Measurements from ENCODE around the gene STMND1.

STMND1 gene

GRCh38 chr6:17132967-17133366, 31.1 kb downstream of the STMND1 start:
- Histone ChIP-seq H3K27me3 (ENCODE audit: insufficient read depth, low read length) (no peaks in the 10 kb centered on the region), H3K4me1 (ENCODE audit: insufficient read depth, low read length) (no peaks in the 10 kb centered on the region), H3K4me3 (ENCODE audit: low read length) (no peak overlapping the region), H3K27ac (ENCODE audit: low read depth, low read length) (no peak overlapping the region), H3K9me3 (ENCODE audit: insufficient read depth, low read depth, low read length) (peaks cover 4% of the 10 kb centered on the region), H3K9ac (ENCODE audit: low read depth, low read length) (no peak overlapping the region), H3K36me3 (ENCODE audit: insufficient read depth, low read length) (no peaks in the 10 kb centered on the region)

- Histone ChIP-seq H3K4me3 (ENCODE audit: low read length) (no peak overlapping the region), H3K36me3 (ENCODE audit: insufficient read depth, low read length) (no peaks in the 10 kb centered on the region), H3K9me3 (ENCODE audit: insufficient read depth, low read depth, low read length) (peaks cover 14% of the 10 kb centered on the region), H3K27me3 (ENCODE audit: insufficient read depth, low read length) (no peaks in the 10 kb centered on the region), H3K4me1 (ENCODE audit: insufficient read depth, low read length) (no peaks in the 10 kb centered on the region), H3K9ac (ENCODE audit: low read depth, low read length) (no peak overlapping the region), H3K27ac (ENCODE audit: low read depth, low read length) (no peak overlapping the region)
- 60% methylated on average over 2 of the region's 2 CpGs for WGBS
Observed at GRCh38 chr6:17138033-17138432, 36.2 kb downstream of the STMND1 start.

GRCh38 chr6:17144016-17144415, 42.2 kb downstream of the STMND1 start:
- Histone ChIP-seq H3K27ac (ENCODE audit: low read depth, low read length) (no peak overlapping the region), H3K36me3 (ENCODE audit: insufficient read depth, low read length) (no peaks in the 10 kb centered on the region), H3K9ac (ENCODE audit: low read depth, low read length) (no peak overlapping the region), H3K4me3 (ENCODE audit: low read length) (no peak overlapping the region), H3K27me3 (ENCODE audit: insufficient read depth, low read length) (no peaks in the 10 kb centered on the region), H3K9me3 (ENCODE audit: insufficient read depth, low read depth, low read length) (peaks cover under 1% of the 10 kb centered on the region; the same call in 1 of the 2 replicates), H3K4me1 (ENCODE audit: insufficient read depth, low read length) (no peaks in the 10 kb centered on the region)
- 100% methylated on average over 1 of the region's 1 CpG for WGBS

DNA sequence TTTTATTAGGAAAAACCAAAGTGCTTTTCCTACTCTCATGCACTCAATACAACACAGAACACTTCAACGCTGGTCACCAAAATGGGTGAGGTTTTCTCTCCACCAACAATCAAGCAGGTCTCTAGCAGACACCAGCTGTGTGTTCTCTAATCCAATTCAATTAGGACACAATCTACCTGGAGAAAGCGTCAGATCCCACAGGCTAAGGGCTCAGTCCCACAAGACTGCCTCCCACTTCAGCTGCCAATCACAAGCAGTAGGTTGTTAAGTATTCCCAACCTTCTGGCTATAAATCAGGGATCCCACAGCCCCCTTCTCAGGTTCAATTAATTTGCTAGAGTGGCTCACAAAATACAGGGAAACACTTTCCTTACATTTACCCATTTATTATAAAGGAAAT, 47.7 kb downstream of the STMND1 start:
- no peaks in the 10 kb centered on the region for H3K4me1 ChIP-seq (ENCODE audit: insufficient read depth, low read length)
- H3K36me3 ChIP-seq (ENCODE audit: insufficient read depth, low read length) = no peaks in the 10 kb centered on the region
- no peak overlapping the region for H3K4me3 ChIP-seq (ENCODE audit: low read length)
- no peak overlapping the region for H3K9ac ChIP-seq (ENCODE audit: low read depth, low read length)
- WGBS = 86% methylated on average over 2 of the region's 2 CpGs
- H3K27ac ChIP-seq (ENCODE audit: low read depth, low read length) = no peak overlapping the region
- H3K27me3 ChIP-seq (ENCODE audit: insufficient read depth, low read length) = no peaks in the 10 kb centered on the region
- peaks cover 3% of the 10 kb centered on the region; the same call in 1 of the 2 replicates for H3K9me3 ChIP-seq (ENCODE audit: insufficient read depth, low read depth, low read length)

GRCh38 chr6:17150096-17150495, 48.2 kb downstream of the STMND1 start:
- WGBS = 92% methylated on average over 2 of the region's 2 CpGs

DNA sequence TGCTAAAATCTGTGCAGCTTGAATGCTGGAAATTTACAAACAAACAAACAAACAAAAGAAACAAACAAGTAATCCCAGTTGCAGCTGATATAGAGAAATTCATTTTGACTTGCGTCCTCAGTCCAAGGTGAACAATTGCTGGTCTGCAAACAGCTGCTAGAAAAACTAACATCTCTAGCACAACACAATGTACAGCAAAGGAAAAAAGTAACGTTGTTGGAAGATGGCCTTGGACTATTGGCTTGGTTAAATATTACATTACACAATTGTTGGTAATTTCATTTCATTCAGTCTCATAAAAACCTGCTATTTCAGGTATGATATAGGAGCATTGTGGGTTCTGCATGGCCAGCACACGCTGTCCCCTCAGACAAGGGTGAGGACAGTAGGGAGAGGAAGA, 50.0 kb downstream of the STMND1 start:
- Histone ChIP-seq H3K27me3 (ENCODE audit: insufficient read depth, low read length) (no peaks in the 10 kb centered on the region), H3K9ac (ENCODE audit: low read depth, low read length) (no peak overlapping the region), H3K36me3 (ENCODE audit: insufficient read depth, low read length) (no peaks in the 10 kb centered on the region), H3K27ac (ENCODE audit: low read depth, low read length) (no peak overlapping the region), H3K4me1 (ENCODE audit: insufficient read depth, low read length) (no peaks in the 10 kb centered on the region), H3K4me3 (ENCODE audit: low read length) (no peak overlapping the region), H3K9me3 (ENCODE audit: insufficient read depth, low read depth, low read length) (peaks cover 3% of the 10 kb centered on the region; the same call in 1 of the 2 replicates)
- WGBS = 92% methylated on average over 2 of the region's 3 CpGs

More at GRCh38 chr6:17150096-17150495, 48.2 kb downstream of the STMND1 start:
- Histone ChIP-seq H3K9me3 (ENCODE audit: insufficient read depth, low read depth, low read length) (peaks cover 3% of the 10 kb centered on the region; the same call in 1 of the 2 replicates), H3K4me3 (ENCODE audit: low read length) (no peak overlapping the region), H3K4me1 (ENCODE audit: insufficient read depth, low read length) (no peaks in the 10 kb centered on the region), H3K27me3 (ENCODE audit: insufficient read depth, low read length) (no peaks in the 10 kb centered on the region), H3K9ac (ENCODE audit: low read depth, low read length) (no peak overlapping the region), H3K36me3 (ENCODE audit: insufficient read depth, low read length) (no peaks in the 10 kb centered on the region), H3K27ac (ENCODE audit: low read depth, low read length) (no peak overlapping the region)

- peaks cover 3% of the 10 kb centered on the region; the same call in 1 of the 2 replicates for H3K9me3 ChIP-seq (ENCODE audit: insufficient read depth, low read depth, low read length)
- no peaks in the 10 kb centered on the region for H3K36me3 ChIP-seq (ENCODE audit: insufficient read depth, low read length)
- no peak overlapping the region for H3K4me3 ChIP-seq (ENCODE audit: low read length)
- H3K9ac ChIP-seq (ENCODE audit: low read depth, low read length) = no peak overlapping the region
- H3K4me1 ChIP-seq (ENCODE audit: insufficient read depth, low read length) = no peaks in the 10 kb centered on the region
- H3K27me3 ChIP-seq (ENCODE audit: insufficient read depth, low read length) = no peaks in the 10 kb centered on the region
- no peak overlapping the region for H3K27ac ChIP-seq (ENCODE audit: low read depth, low read length)
Observed at GRCh38 chr6:17152703-17153102, 50.9 kb downstream of the STMND1 start.

DNA sequence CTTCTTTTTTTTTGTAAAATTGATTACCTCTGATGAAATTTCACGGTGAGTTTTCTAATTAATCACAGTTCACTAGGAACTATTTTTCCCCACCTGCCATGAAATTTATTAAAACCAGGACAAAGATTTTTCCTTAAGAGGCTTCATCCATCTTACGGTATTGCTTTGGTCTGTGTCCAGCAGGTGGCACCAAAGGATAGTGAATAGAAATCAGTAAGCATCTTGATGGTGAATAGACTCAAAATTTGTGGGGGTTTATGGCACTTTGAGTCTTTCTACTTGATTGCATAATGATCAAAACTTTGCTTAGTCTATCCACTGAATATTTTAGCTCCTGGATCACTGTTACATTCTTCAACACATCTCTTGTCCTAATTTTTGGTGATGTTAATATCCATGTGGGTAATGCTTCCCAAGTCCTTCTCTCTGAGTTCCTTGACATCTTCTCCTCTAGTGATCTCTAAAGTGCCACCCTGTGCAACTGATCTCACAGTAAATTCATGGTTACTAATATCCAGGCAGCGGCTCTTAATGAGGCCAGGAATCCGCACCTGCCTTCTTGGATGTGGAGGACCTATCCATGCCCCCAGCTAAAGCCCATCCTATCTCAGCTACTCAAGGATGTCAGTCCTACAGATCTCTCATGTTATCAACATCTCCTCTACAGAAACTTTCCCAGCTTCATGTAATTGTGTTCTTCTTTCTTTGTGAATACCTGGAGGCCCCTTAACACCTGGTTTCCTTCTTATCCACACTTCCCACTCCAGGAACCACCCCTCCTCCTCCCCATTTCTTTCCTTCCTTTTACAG, 54.5 kb downstream of the STMND1 start:
- no peaks in the 10 kb centered on the region for H3K4me1 ChIP-seq (ENCODE audit: insufficient read depth, low read length)
- no peaks in the 10 kb centered on the region for H3K36me3 ChIP-seq (ENCODE audit: insufficient read depth, low read length)
- H3K9me3 ChIP-seq (ENCODE audit: insufficient read depth, low read depth, low read length) = peaks cover 3% of the 10 kb centered on the region; the same call in 1 of the 2 replicates
- WGBS = 47% methylated on average over 4 of the region's 4 CpGs
- H3K27me3 ChIP-seq (ENCODE audit: insufficient read depth, low read length) = no peaks in the 10 kb centered on the region
- H3K27ac ChIP-seq (ENCODE audit: low read depth, low read length) = no peak overlapping the region
- H3K4me3 ChIP-seq (ENCODE audit: low read length) = no peak overlapping the region
- no peak overlapping the region for H3K9ac ChIP-seq (ENCODE audit: low read depth, low read length)

DNA sequence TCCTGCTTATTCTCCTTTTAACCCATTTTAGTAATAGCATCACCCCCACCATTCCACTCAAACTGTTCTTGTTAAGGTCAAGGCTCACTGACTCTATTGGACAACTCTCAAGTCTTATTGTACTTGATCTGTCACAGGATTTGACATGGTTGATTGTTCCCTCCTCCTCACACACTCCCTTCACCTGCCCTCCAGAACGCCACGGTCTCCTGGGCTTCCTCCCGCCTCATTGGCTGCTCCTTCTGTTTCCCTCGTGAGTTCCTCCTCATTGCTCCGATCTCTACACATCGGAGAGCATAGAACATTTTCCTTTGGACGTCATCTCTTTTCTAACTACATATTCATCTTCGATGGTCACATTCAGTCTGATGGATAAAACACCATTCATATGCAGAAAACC, 55.1 kb downstream of the STMND1 start:
- WGBS = 83% methylated on average over 8 of the region's 8 CpGs
- Histone ChIP-seq H3K27me3 (ENCODE audit: insufficient read depth, low read length) (no peaks in the 10 kb centered on the region), H3K9ac (ENCODE audit: low read depth, low read length) (no peak overlapping the region), H3K36me3 (ENCODE audit: insufficient read depth, low read length) (no peaks in the 10 kb centered on the region), H3K4me3 (ENCODE audit: low read length) (no peak overlapping the region), H3K9me3 (ENCODE audit: insufficient read depth, low read depth, low read length) (peaks cover 3% of the 10 kb centered on the region; the same call in 1 of the 2 replicates), H3K27ac (ENCODE audit: low read depth, low read length) (no peak overlapping the region), H3K4me1 (ENCODE audit: insufficient read depth, low read length) (no peaks in the 10 kb centered on the region)

GRCh38 chr6:17157617-17158016, 55.8 kb downstream of the STMND1 start:
- Histone ChIP-seq H3K4me3 (ENCODE audit: low read length) (no peak overlapping the region), H3K9me3 (ENCODE audit: insufficient read depth, low read depth, low read length) (peaks cover 1% of the 10 kb centered on the region; the same call in 1 of the 2 replicates), H3K9ac (ENCODE audit: low read depth, low read length) (no peak overlapping the region), H3K27ac (ENCODE audit: low read depth, low read length) (no peak overlapping the region), H3K4me1 (ENCODE audit: insufficient read depth, low read length) (no peaks in the 10 kb centered on the region), H3K36me3 (ENCODE audit: insufficient read depth, low read length) (no peaks in the 10 kb centered on the region), H3K27me3 (ENCODE audit: insufficient read depth, low read length) (no peaks in the 10 kb centered on the region)
- 86% methylated on average over 2 of the region's 2 CpGs for WGBS

GRCh38 chr6:17159240-17159639, 57.4 kb downstream of the STMND1 start:
- H3K36me3 ChIP-seq (ENCODE audit: insufficient read depth, low read length) = no peaks in the 10 kb centered on the region
- 90% methylated on average over 5 of the region's 5 CpGs for WGBS
- no peak overlapping the region for H3K27ac ChIP-seq (ENCODE audit: low read depth, low read length)
- H3K9ac ChIP-seq (ENCODE audit: low read depth, low read length) = no peak overlapping the region
- H3K4me1 ChIP-seq (ENCODE audit: insufficient read depth, low read length) = no peaks in the 10 kb centered on the region
- no peaks in the 10 kb centered on the region for H3K27me3 ChIP-seq (ENCODE audit: insufficient read depth, low read length)
- H3K9me3 ChIP-seq (ENCODE audit: insufficient read depth, low read depth, low read length) = no peaks in the 10 kb centered on the region
- H3K4me3 ChIP-seq (ENCODE audit: low read length) = no peak overlapping the region

Measured in HUES64 (cell line).